NCI-H510A treated with DMSO at 0.1 percent for 48 hours (cell line): ENCODE results near the gene PDS5B.

Source experiments
- DNase-seq: peaks from one replicate; lab custom pipeline; 2025; lab: John Stamatoyannopoulos, UW

The PDS5B gene

GRCh38 chr13:32590266-32590665 is 4.0 kb downstream of the PDS5B start:
- DNase-seq, result no peak

DNA sequence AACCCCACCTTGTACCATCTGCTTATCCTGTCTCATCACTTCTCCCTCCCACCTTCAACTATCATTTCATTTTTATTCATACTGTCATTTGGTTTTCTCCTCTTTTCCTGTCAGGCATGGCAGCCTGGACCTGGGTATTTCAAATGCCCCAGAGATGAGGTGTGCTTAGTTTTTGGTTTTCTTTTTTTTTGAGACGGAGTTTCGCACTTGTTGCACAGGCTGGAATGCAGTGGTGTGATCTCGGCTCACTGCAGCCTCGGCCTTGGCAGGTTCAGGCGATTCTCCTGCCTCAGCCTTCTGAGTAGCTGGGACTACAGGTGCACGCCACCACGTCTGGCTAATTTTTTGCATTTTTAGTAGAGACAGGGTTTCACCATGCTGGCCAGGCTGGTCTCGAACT is 5.8 kb downstream of the PDS5B start:
- DNase-seq, result no peak

GRCh38 chr13:32594157-32594738 is 8.0 kb downstream of the PDS5B start:
- DNase-seq, result no peak

GRCh38 chr13:32595306-32595705 is 9.1 kb downstream of the PDS5B start:
- DNase-seq, result no peak

DNA sequence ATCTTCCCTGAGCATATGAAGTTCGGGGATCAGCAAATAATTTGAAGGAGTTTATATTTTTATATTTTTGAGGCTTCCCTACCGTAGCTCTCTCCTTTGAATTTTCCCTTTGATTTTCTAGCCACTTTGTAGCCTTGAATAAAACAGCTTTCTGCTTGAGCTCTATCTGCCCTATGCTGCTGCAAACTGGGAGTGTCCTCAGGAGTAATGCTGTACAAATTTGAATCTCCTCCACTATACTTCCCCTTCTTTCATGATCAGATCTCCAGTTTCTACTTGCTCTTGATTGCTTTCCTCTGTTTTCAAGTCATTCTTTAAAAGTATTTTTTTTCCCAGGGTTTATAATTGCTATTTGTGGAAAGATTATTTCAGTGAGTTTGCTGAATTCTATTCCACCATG is 14.6 kb downstream of the PDS5B start:
- no peak for DNase-seq

- DNase-seq, result no peak
Observed at GRCh38 chr13:32609428-32609827, 23.2 kb downstream of the PDS5B start.

DNA sequence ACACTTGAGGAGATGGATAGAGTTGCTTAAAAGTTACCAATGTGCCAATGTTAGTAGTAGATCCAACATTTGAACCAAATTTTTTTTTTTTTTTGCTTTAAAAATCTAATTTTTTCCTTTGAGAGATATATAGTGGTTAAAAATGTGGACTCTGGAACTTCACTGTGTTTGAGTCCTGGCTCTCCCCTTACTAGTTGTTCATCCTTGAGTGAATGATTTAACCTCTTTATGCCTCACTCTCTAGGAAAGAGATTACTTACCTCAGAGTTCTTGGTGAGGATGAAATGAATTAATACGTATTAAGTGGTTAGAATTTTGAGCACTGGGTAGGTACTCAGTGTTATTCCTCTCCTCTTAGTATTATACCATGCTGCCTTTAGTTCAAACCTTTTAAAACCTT is 24.3 kb downstream of the PDS5B start:
- DNase-seq, result no peak

GRCh38 chr13:32610977-32611376 is 24.7 kb downstream of the PDS5B start:
- no peak for DNase-seq

- no peak for DNase-seq
Observed at GRCh38 chr13:32616883-32617511, 30.7 kb downstream of the PDS5B start.

GRCh38 chr13:32622827-32623226 is 36.6 kb downstream of the PDS5B start:
- no peak for DNase-seq

DNA sequence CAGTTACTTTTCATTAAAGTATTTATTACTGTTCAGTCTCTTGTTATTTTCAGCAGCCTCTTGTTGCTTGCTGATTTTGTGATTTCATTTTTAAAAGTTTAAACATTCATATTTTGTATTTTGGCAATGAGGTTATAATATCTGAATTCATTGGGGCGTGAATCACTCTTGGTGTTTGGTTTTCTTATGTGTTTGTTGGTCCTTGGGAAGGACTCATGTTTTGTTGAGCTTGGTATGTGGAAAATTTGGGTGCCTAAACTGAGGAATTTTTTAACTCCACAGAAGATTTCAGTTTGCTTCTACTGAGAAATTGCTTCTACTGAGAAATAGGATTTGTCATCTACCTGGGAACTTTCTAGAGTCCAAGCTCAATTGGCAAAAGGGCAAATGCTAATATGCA is 38.2 kb downstream of the PDS5B start:
- no peak for DNase-seq

- no peak for DNase-seq
Observed at GRCh38 chr13:32627793-32628192, 41.5 kb downstream of the PDS5B start.

DNA sequence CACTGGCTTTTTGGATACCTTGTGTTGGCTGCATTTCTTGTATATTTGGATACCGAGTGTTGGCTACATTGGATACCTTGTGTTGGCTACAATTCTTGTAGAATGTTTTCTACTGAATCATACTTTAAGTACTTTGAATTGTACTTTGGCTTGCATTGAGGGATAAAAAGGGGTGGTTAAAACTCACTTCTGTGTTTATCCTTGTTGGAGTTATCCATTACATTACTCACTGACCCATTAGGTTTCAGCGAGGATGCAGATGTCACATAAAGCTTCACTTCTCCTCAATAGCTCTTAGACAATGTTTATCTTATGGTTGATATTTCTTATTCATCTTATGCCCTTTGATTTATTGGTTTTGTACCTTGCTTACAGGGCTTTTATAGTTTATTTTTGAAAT is 43.1 kb downstream of the PDS5B start:
- DNase-seq, result no peak

DNA sequence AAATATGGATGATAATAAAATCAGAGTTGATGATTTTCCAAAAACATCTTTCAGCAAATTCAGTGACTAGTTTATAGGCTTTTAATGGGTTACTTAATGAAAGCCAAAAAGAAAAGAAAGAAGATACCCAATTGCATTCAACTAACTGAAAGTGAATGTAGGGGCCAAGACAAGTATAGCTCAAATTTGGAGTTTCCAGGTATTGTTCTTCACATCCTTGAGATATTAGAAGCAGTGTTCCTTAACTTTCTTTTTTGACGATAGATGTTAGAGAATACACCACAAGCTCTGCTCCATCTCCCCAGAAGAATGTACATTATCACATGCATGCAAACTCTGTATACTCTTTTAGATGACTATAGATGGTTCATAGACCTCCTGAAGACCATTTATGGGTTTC is 43.6 kb downstream of the PDS5B start:
- DNase-seq, result no peak

GRCh38 chr13:32632343-32632909 is 46.2 kb downstream of the PDS5B start:
- no peak for DNase-seq

GRCh38 chr13:32636711-32637110 is 50.5 kb downstream of the PDS5B start:
- DNase-seq, result no peak

GRCh38 chr13:32638739-32639138 is 52.5 kb downstream of the PDS5B start:
- no peak for DNase-seq

- DNase-seq, result peak; percentile 6
Observed at GRCh38 chr13:32639502-32640105, 53.4 kb downstream of the PDS5B start.

DNA sequence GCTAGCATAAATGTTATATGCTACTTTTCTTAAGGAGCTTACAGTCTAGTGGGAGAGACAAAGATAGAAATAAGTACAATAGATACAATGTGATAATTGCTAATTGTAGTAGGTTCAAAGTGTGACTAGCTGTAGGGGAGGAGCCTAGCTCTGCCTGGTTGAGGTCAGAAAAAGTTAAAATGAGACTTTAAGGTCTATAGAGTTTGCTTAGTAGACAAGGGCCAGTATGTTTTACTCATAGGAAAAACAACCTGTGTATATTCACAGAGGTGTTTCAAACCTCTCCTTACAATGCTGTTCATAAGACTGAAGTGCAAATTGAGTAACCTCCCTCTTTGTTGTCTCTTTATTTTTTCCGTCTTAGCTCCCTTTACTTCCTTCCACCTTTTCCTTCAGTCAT is 56.1 kb downstream of the PDS5B start:
- DNase-seq, result no peak

- no peak for DNase-seq
Observed at GRCh38 chr13:32642858-32643257, 56.6 kb downstream of the PDS5B start.

- DNase-seq, result no peak
Observed at GRCh38 chr13:32645854-32646253, 59.6 kb downstream of the PDS5B start.

- no peak for DNase-seq
Observed at GRCh38 chr13:32647926-32648325, 61.7 kb downstream of the PDS5B start.

- DNase-seq, result no peak
Observed at GRCh38 chr13:32650705-32651311, 64.6 kb downstream of the PDS5B start.
